Smooth muscle cell (in vitro differentiated cells): ENCODE results near the gene CCT7. TPM values are rescaled to one million over a fixed set of nuclear protein-coding genes. Genes with fewer than 3 reads are reported as not detected.
A peak's percentile ranks its signal among the peaks of the same experiment; 100 is the strongest.

Experiments used
- DNase-seq: peaks from one replicate; lab custom pipeline; 2025; ENCODE audit not compliant: unreplicated experiment; lab: John Stamatoyannopoulos, UW
- H2AFZ ChIP-seq: fragments of 200-600 bp; sonication (generic); 2 replicates; pipeline ENCODE4 v1.6.0; 2016; ENCODE audit warnings: antibody characterized with exemption, low read depth, mild to moderate bottlenecking
- H3F3A ChIP-seq: fragments of 200-600 bp; sonication (generic); 2 replicates; pipeline ENCODE4 v1.6.0; 2017; ENCODE audit warnings: antibody characterized with exemption, low read depth
- H3K27ac ChIP-seq: fragments of 200-600 bp; sonication (generic); 2 replicates; pipeline ENCODE4 v1.5.1; 2016; ENCODE audit warnings: low read depth, mild to moderate bottlenecking
- H3K27me3 ChIP-seq: fragments of 200-600 bp; sonication (generic); 2 replicates; pipeline ENCODE4 v1.6.1; 2016; ENCODE audit warnings: low read depth, mild to moderate bottlenecking
- H3K36me3 ChIP-seq: fragments of 200-600 bp; sonication (generic); 2 replicates; pipeline ENCODE4 v1.5.1; 2016; ENCODE audit warnings: low read depth
- H3K4me1 ChIP-seq: fragments of 200-600 bp; sonication (generic); 2 replicates; pipeline ENCODE4 v1.5.1; 2016; ENCODE audit warnings: low read depth
- H3K4me2 ChIP-seq: fragments of 200-600 bp; sonication (generic); 2 replicates; pipeline ENCODE4 v1.6.0; 2016; ENCODE audit warnings: mild to moderate bottlenecking
- H3K4me3 ChIP-seq: fragments of 200-600 bp; sonication (generic); 2 replicates; pipeline ENCODE4 v1.5.1; 2016; ENCODE audit warnings: mild to moderate bottlenecking
- H3K79me2 ChIP-seq: fragments of 200-600 bp; sonication (generic); 2 replicates; pipeline ENCODE4 v1.6.0; 2016; ENCODE audit warnings: low read depth, mild to moderate bottlenecking
- H3K9ac ChIP-seq: fragments of 200-600 bp; sonication (generic); 2 replicates; pipeline ENCODE4 v1.6.0; 2016; ENCODE audit warnings: low read depth
- H3K9me3 ChIP-seq: fragments of 200-600 bp; sonication (generic); replicated peaks from 2 replicates; pipeline ENCODE4 v1.5.1; 2016; ENCODE audit warnings: low read depth
- H4K20me1 ChIP-seq: fragments of 200-600 bp; sonication (generic); 2 replicates; pipeline ENCODE4 v1.6.0; 2016; ENCODE audit warnings: low read depth
- WGBS: methylation state at CpG from one replicate; pipeline ENCODE4 v1.1.7; 2016; ENCODE audit warnings: low lambda C conversion rate; 5-methylcytosine and 5-hydroxymethylcytosine counted together
- polyA plus RNA-seq: library from polyadenylated mRNA; unstranded; fragments of >200 nt; fragmentation: Nextera tagmentation; extraction: Ambion mirVana; gene quantifications from 2 replicates; pipeline ENCODE4 v1.2.1, GENCODE V29; 2016
- total RNA-seq: library from RNA; depleted of rRNA; stranded (reverse); fragments of >200 nt; gene quantifications from 2 replicates; pipeline ENCODE4 v1.2.3, GENCODE V29; 2014
- TF ChIP-seq, protein P1 (sequence below): fragments of 200-600 bp; sonication (generic); IDR thresholded peaks from 2 replicates; pipeline ENCODE4 v1.5.1; 2017; ENCODE audit warnings: borderline replicate concordance, mild to moderate bottlenecking, antibody characterized with exemption; ENCODE audit not compliant: insufficient read depth, poor library complexity, severe bottlenecking

Gene CCT7
- total and polyA plus RNA-seq, 2 experiments from 2014 or later = 197 to 212 TPM

DNA sequence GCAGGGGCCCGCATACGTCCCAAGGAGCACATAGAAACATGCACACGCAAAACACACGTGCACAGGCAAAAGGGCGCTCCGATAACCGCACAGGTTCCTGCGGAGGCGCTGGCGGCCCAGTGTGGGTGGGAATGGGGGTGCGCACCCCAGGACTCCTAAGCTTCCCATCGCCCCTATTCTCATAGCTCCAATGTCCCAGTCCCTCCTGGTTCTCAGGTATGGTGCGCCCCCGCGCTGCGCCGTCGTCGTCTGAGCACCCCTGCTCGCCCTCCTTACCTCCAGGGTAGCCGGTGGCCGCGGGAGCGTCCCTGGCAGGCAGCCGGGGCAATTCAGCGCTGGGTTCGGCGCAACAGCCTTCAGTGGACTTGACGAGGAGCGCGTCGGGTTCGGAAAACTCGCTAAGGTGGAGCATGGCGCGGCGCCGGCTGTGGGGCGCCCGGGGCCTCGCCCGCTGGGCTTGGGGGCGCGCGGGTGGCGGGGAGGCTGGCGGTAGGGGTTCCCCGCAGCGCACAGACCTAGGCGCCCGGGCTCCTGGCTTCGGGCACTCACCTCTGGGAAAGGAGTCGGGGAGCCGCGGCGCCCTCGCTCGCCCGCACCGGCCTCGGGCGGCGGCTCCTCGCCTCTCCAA is 58.9 kb downstream of the CCT7 start:
- peaks cover 99% of the 10 kb centered on the region for H3K27me3 ChIP-seq

DNA sequence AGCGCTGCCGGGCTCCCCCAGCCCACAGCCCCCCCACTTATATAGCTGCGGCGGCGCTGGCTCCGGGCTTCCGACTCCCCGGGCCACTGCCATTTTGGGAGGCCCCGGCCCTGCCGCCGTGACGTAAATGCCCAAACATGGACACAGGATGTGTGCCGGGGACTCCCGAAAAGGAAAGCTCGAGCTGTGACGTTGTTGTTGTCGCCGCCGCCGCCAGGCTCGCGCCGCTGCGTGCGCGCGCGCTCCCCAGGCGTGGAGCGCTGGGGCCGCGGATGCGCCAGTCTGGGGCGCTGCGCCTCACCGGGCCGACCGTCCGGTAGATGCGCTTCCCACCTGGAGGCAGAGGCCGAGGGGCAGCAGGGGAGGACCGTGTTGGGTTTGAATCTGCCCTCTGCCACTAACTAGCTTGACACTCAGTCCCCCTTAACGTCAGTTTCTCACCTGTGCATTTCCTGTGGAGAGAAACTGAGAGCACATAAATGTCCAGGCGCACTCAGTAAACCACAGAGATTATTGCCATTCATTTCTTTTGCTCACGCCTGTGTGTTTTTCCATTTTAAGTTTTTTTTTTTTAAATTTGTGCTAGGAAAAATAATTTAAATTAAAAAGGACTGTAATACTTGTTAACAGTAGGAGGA is 59.5 kb downstream of the CCT7 start, which contains the start of gene EGR4:
TSS of gene EGR4 (minus strand) at position 15 of the 638 bp plus-strand sequence. CDS start 231 bp downstream, outside the sequence.
- peak within 1 kb of the TSS; percentile 94 for H3K4me2 ChIP-seq
- peak within 1 kb of the TSS; percentile 82 for H2AFZ ChIP-seq
- TF ChIP-seq, protein P1, sequence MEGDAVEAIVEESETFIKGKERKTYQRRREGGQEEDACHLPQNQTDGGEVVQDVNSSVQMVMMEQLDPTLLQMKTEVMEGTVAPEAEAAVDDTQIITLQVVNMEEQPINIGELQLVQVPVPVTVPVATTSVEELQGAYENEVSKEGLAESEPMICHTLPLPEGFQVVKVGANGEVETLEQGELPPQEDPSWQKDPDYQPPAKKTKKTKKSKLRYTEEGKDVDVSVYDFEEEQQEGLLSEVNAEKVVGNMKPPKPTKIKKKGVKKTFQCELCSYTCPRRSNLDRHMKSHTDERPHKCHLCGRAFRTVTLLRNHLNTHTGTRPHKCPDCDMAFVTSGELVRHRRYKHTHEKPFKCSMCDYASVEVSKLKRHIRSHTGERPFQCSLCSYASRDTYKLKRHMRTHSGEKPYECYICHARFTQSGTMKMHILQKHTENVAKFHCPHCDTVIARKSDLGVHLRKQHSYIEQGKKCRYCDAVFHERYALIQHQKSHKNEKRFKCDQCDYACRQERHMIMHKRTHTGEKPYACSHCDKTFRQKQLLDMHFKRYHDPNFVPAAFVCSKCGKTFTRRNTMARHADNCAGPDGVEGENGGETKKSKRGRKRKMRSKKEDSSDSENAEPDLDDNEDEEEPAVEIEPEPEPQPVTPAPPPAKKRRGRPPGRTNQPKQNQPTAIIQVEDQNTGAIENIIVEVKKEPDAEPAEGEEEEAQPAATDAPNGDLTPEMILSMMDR = no peak
- no peak for DNase-seq
- H3K27me3 ChIP-seq = peaks cover 99% of the 10 kb centered on the region
- H3K9me3 ChIP-seq = no peaks in the 10 kb centered on the region
- no peaks in the 10 kb centered on the region for H4K20me1 ChIP-seq
- no peak within 1 kb of the TSS for H3K27ac ChIP-seq
- no peaks in the 10 kb centered on the region for H3K79me2 ChIP-seq
- no peaks in the 10 kb centered on the region for H3F3A ChIP-seq
- peak within 1 kb of the TSS; percentile 57 for H3K4me3 ChIP-seq
- no peak within 1 kb of the TSS for H3K9ac ChIP-seq
- H3K36me3 ChIP-seq = no peaks in the 10 kb centered on the region
- H3K4me1 ChIP-seq = no peaks in the 10 kb centered on the region
- 3% methylated on average over 45 of the region's 45 CpGs for WGBS

More for the DNA sequence above, 58.9 kb downstream of the CCT7 start:
- no peak overlapping the region for H3K9ac ChIP-seq
- H3F3A ChIP-seq = no peaks in the 10 kb centered on the region
- no peaks in the 10 kb centered on the region for H4K20me1 ChIP-seq
- H2AFZ ChIP-seq = no peak overlapping the region
- TF ChIP-seq, protein P1 = no peak
- DNase-seq = no peak
- H3K79me2 ChIP-seq = no peaks in the 10 kb centered on the region
- peak overlapping the region; percentile 57 for H3K4me3 ChIP-seq
- H3K9me3 ChIP-seq = no peaks in the 10 kb centered on the region
- no peaks in the 10 kb centered on the region for H3K4me1 ChIP-seq
- 5% methylated on average over 64 of the region's 64 CpGs for WGBS
- peak overlapping the region; percentile 94 for H3K4me2 ChIP-seq
- H3K27ac ChIP-seq = no peak overlapping the region
- no peaks in the 10 kb centered on the region for H3K36me3 ChIP-seq

DNA sequence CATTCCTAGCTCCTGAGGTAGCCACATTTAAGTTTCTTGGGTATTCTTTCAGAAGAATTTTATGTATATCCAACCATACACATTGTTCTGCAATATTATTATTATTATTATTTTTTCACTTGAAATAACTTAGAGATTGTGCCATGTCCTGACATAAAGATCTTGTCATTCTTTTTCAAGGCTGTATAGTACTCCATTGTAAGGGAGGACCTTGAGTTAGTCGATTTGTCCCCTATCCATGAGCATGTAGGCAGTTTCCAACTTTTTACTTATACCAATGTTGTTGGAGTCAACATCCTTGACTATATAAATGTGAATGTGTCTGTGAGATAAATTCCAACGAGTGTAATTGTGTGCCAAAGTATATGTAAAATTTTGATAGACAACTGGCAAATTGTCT is 60.1 kb downstream of the CCT7 start:
- 94% methylated on average over 2 of the region's 2 CpGs for whole genome bisulfite sequencing
- H3K36me3 ChIP-seq = no peaks in the 10 kb centered on the region
- no peaks in the 10 kb centered on the region for H3K9me3 ChIP-seq
- H3K27me3 ChIP-seq = peaks cover 99% of the 10 kb centered on the region
- no peak overlapping the region for H2AFZ ChIP-seq
- no peak overlapping the region for H3K27ac ChIP-seq
- no peaks in the 10 kb centered on the region for H3K4me1 ChIP-seq
- TF ChIP-seq, protein P1 = no peak
- peak overlapping the region; percentile 94 for H3K4me2 ChIP-seq
- no peak for DNase-seq
- no peak overlapping the region for H3K9ac ChIP-seq
- H3F3A ChIP-seq = no peaks in the 10 kb centered on the region
- H3K79me2 ChIP-seq = no peaks in the 10 kb centered on the region
- no peak overlapping the region for H3K4me3 ChIP-seq
- no peaks in the 10 kb centered on the region for H4K20me1 ChIP-seq
